Mucosa of descending colon (tissue), 3 donors: ENCODE data around the gene CDK19. TPM values are rescaled to one million over a fixed set of nuclear protein-coding genes. Genes with fewer than 3 reads are reported as not detected.
A peak's percentile ranks its signal among the peaks of the same experiment; 100 is the strongest.

Source experiments
- ATAC-seq: fragments of 200-7000 bp; cut with Tn5 transposase; one replicate; pipeline ENCODE4 v1.9.1; 2020; ENCODE audit warnings: mild to moderate bottlenecking, moderate library complexity
- DNase-seq, 3 donors: peaks; one replicate each; pipeline ENCODE4 v3.0.0-alpha.2; 2020
- H3K36me3 ChIP-seq: fragments of 200-600 bp; one replicate; pipeline ENCODE4 v1.8.0; 2021; ENCODE audit warnings: low read depth, mild to moderate bottlenecking
- H3K4me1 ChIP-seq: fragments of 200-600 bp; one replicate; pipeline ENCODE4 v1.8.0; 2021; ENCODE audit warnings: low read depth, mild to moderate bottlenecking
- H3K4me3 ChIP-seq: fragments of 200-600 bp; one replicate; pipeline ENCODE4 v1.8.0; 2021; ENCODE audit warnings: mild to moderate bottlenecking
- H3K9me3 ChIP-seq: fragments of 200-600 bp; one replicate; pipeline ENCODE4 v1.8.0; 2021; ENCODE audit warnings: mild to moderate bottlenecking
- CTCF ChIP-seq: fragments of 200-600 bp; IDR thresholded peaks from one replicate; pipeline ENCODE4 v1.8.0; 2022; ENCODE audit warnings: antibody characterized with exemption, mild to moderate bottlenecking
- intact Hi-C, 2 donors: fragments of 100-400 bp; cut with DNase I in 1 of 2; cut with micrococcal nuclease in 1 of 2; formaldehyde crosslinking; loops; one replicate each; pipeline versions ENCODE4 v1.11.0 to v1.11.1; 2022; cut with DNase I, micrococcal nuclease
- total RNA-seq, 3 donors: library from RNA; stranded (reverse); fragmentation: NEBNext Ultra II Directional in 2 of 3; extraction: Animal tissue kit (Norgen Biotek cat#: 25700) in 2 of 3; gene quantifications; one replicate each; pipeline versions ENCODE4 v1.2.1 to v1.2.4, GENCODE V29; 2021 to 2023
- donor health status: DM: no; HTN: no; CAD: no; lungs with moderate emphysema.
- donor health status: DM: no; HTN: no; CAD: no.
- donor health status: DM: no; HTN: yes; CAD: no.

The CDK19 gene
- total RNA-seq, 3 donors from 2014 or later, result 24.3 to 34.3 (median 27.7) TPM

DNA sequence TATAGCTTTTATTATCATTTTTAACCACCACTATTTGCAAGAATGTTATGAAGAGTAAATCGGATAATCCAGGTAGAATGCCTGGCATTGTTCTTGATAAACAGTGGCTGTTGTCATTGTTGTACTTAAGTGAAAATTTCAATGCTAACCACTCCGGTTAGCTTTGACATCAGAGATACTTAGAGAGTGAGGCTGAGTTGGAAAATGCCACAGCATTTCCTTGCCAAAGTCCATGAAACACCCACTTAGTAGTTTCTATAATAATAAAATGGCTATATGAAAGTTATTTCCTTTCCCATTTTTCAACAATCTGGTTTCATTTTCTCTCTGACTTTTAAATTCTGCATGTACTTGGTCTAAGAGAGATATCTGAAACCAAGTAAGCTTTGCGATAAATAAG is 132.0 kb downstream of the CDK19 start:
- no peaks in the 10 kb centered on the region for H3K36me3 ChIP-seq
- intact Hi-C loops, result loop anchor here (5.0 to 10.0 kb wide), 3 partner anchors 132 to 272 kb away; partner anchors contain the start of genes CDK19 (in 1 of the 2) and GTF3C6 (in 1 of the 2)
- TF ChIP-seq CTCF, result no peak
- H3K4me3 ChIP-seq, result no peak overlapping the region
- DNase-seq, result no peak
- peak; percentile 64 for ATAC-seq
- H3K4me1 ChIP-seq, result peaks cover 7% of the 10 kb centered on the region
- no peaks in the 10 kb centered on the region for H3K9me3 ChIP-seq

DNA sequence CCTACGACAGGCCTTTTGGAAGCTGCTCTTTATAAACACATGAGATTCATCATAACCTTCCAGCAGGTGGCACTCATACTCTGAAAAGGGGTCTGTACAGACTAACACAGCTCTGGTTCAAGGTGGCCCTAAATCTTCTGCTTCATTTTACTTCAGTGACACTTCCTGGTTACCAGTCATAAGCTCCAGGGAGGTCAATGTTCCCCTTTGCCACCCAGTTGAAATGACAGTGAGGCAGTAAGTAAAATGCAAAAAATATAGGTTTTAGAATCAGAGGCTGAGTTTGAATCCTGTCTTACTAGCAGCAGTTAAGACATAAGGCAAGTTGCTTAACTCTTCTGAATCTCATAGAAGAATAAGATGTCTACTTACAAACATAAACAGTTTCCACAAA is 132.8 kb downstream of the CDK19 start:
- ATAC-seq (peak; percentile 99), DNase-seq (peak in 1 of 3 donors; percentile 92)
- Histone ChIP-seq H3K9me3 (no peaks in the 10 kb centered on the region), H3K4me3 (no peak overlapping the region), H3K36me3 (no peaks in the 10 kb centered on the region), H3K4me1 (peaks cover 7% of the 10 kb centered on the region)
- intact Hi-C loops, result loop anchor here (5.0 to 10.0 kb wide), 3 partner anchors 132 to 272 kb away; partner anchors contain the start of genes CDK19 (in 1 of the 2) and GTF3C6 (in 1 of the 2)
- TF ChIP-seq CTCF, result peak; percentile 26

GRCh38 chr6:110681543-110682459 is 133.5 kb downstream of the CDK19 start:
- no peak for DNase-seq
- no peak overlapping the region for H3K4me3 ChIP-seq
- H3K9me3 ChIP-seq, result no peaks in the 10 kb centered on the region
- H3K4me1 ChIP-seq, result peaks cover 7% of the 10 kb centered on the region
- ATAC-seq, result peak; percentile 16
- intact Hi-C loops, result loop anchor here (5.0 to 10.0 kb wide), 3 partner anchors 133 to 273 kb away; partner anchors contain the start of genes CDK19 (in 1 of the 2) and GTF3C6 (in 1 of the 2)
- no peak for TF ChIP-seq CTCF
- H3K36me3 ChIP-seq, result no peaks in the 10 kb centered on the region

DNA sequence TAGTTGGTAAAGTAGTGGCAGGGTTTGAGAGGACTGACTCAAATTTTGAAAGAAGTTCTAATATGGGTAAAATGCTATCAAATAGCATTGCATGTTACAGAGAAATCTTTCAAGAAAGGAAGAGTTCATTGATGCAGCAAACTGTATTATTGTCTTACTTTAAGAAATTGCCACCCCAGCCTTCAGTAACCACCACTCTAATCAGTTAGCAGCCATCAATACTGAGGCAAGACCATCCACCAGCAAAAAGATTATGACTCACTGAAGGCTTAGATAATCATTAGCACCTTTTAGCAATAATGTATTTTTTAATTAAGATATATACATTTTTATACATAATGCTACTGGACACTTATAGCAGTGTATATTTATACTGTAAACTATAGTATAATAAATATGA is 138.9 kb downstream of the CDK19 start:
- no peak for TF ChIP-seq CTCF
- ATAC-seq, result no peak
- no peak for DNase-seq
- Histone ChIP-seq H3K9me3 (no peaks in the 10 kb centered on the region), H3K4me3 (no peak overlapping the region), H3K36me3 (no peaks in the 10 kb centered on the region), H3K4me1 (no peaks in the 10 kb centered on the region)
- intact Hi-C loops, result no loop called here

DNA sequence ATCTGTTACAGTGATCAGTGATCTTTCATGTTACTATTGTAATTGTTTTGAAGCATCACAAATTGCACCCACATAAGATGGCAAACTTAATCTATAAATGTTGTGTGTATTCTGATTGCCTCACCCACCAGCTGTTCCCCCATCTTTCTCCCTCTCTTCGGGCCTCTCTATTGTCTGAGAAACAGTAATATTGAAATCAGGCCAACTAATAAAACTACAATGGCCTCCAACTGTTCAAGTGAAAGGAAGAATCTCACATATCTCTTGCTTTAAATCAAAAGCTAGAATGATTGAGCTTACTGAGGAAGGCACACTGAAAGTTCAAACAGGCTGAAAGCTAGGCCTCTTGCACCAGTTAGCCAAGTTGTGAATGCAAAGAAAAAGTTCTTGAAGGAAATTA is 141.2 kb downstream of the CDK19 start:
- no peak overlapping the region for H3K4me3 ChIP-seq
- no peaks in the 10 kb centered on the region for H3K9me3 ChIP-seq
- no peak for TF ChIP-seq CTCF
- H3K4me1 ChIP-seq, result no peaks in the 10 kb centered on the region
- no peak for ATAC-seq
- intact Hi-C loops, result no loop called here
- H3K36me3 ChIP-seq, result no peaks in the 10 kb centered on the region
- no peak for DNase-seq
